ENCODE results near the gene PLCB3.
A peak's percentile ranks its signal among the peaks of the same experiment; 100 is the strongest.

Gene PLCB3

DNA sequence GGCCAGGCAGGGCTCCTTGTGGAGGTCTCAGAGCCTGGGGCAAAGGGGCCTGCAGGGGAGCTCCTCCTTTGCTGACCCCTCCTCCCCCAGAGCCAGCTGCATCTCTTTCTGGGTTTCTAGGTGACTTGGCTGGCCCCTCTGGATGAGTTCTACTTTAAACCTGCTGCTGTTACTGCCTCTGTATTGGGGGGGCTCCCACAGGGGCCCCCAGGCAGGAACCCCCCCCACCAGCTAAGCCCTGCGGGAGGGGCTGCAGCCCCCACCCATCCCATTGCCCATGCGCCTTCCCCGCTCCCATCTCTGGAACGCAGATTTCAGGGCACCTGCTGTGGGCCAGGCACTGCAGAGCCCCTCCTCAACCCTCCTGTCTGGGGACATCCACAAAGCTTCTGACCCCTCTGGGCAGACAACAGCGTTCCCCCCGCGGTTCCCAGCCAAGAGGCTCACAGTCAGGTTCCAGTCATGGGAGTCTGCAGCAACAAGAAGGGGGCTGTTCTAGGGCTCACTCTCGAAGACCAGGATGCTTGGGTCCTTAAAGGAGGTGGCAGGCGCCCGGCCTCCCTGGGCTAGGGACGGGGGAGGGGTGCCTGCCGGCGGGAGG lies 815 bp upstream of the PLCB3 start:
- no peak for DNase-seq (ENCODE audit: low read depth)

DNA sequence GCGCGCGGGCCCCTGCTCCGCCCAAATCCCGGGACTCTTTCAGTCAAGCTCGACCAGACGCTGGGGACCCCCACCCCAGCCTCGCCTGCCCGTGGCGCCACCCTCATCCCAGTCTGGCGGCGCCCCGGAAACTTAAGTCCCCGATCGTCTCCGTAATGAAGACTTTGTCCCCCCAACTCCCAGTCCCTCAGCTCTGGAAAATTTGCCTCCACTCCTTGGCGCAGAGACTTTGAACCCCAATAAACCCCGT lies 348 bp downstream of the PLCB3 start:
- no peak for DNase-seq (ENCODE audit: low read depth)

DNA sequence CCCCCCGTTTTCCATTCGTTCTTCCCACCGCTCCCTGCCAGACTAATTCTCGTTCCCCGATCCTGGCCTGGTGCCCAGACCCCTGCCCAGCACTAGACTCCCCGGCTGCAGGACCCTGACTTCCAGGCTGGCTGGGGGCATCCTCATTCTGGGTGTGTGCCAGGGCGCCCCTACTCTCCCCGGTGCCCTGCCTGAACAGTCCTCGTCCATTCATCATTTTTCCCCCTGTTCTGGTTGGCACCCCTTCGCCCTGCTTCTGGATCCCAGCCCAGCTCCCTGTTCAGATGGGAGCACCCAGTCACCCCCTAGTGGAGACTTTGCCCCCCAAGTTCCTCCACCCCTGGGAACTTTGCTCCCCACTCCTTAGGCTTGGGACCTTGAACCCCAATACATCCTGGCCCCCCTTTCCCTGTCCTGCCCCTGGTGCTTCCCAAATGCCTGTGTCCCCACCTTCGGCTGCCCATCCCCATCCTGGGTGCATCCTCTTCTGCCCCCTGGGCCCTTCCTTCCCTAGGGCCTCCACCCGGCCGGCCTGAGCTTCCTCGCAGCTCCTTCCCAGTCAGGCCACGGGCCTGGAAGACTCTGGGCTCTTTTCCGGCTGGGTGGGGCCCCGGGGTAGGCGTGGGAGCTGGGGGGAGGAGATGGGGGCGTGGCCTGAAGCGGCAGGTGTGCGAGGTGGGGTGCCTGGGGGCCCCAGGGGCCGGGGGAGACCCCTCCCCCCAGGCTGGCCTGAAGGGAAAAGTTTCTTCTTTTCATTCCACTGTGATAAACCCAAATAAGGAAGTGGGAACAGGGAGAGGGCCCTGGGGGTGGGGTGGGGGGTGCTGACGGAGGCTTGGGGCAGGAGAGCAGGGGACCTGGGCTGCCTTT lies 908 bp downstream of the PLCB3 start:
- DNase-seq (ENCODE audit: low read depth) = no peak

DNA sequence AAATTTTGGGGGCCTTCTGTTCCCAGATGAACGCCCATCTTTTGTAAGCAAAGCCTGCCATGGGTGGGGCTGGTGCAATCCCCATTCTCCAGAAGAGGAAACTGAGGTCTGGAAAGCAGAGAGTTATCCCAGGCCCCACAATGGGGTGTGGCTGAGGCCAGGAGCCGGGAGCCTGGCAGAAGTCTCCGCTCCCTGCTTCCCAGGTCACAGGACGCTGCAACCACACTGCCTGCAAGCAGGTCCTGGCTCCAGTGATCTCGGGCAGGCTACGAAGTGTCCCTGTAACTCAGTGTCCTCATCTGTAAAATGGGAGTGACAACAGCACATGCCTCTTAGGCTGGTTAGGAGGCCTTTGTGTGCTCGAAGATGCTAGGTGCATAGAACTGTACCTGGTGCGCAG lies 1.7 kb downstream of the PLCB3 start:
- DNase-seq (ENCODE audit: low read depth) = no peak

DNA sequence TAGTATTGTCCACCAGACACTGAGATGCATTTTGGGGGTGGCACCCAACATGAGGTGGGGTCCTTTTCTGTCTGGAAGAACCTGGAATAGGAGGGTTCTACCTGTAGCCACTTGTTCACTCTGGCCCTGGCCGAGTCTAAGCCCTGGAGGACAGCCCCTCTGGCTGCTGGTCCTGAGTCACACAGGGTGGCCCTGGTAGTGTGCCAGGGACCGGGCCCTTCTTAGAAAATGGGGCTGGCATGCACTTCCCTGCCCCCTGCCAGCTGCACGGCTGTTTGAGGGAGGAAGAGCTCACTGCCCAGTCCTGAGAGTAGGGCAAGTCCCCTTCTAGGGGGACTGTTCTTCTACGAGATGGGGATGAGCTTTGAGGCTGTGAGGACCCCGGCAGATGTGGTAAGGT lies 2.2 kb downstream of the PLCB3 start:
- DNase-seq (ENCODE audit: low read depth) = no peak

DNA sequence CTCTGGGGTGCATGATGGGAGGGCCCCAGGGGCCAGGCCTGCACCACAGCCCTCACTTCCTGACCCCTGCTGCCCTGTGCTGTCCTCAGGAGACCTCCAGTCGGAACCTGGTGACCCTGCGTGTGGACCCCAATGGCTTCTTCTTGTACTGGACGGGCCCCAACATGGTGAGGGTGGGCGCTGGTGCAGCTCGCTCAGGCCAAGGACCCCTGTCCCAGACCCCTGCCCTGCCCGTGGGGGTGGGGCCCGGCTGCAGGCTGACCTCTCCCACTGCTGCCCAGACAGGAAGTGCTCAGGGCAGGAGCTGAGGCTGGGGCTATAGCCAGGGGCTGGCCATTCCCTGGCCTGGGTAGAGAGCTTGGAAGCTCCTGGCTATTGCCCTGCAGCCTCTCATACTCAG lies 3.0 kb downstream of the PLCB3 start:
- DNase-seq (ENCODE audit: low read depth) = no peak

DNA sequence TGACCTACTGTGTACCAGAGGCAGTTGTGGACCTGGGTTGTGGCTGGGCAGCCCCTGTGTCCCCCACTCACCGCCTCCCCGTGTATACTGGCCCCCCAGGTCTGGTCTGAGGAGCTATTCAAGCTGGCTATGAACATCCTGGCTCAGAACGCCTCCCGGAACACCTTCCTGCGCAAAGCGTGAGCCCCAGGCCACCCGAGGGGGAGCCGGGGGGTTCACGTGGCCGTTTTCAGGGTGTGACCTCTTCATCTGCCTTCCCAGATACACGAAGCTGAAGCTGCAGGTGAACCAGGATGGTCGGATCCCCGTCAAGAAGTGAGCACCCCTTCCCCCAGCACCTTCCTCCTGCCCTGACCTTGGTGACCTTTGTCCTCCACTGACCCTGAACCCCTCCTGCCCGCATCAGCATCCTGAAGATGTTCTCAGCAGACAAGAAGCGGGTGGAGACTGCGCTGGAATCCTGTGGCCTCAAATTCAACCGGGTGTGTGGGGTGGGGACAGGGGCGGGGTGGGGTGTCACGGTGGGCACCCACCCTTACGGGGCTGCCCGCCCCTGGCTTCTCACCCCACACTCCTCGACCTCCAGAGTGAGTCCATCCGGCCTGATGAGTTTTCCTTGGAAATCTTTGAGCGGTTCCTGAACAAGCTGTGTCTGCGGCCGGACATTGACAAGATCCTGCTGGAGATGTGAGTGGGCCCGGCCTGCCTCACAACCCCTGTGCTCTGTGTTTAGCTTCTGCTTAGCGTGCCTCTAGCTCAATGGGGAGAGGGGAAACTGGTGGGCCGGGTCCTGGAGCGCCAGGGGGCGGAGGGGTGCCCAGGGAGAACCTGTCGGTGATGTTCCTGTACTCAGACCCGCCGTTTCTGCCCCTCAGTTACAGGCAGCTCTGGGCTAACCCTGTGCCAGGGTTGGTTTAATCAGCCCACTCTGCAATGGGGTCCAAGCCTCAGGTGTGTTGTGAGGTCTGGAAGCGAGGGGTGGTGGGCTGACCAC lies 4.1 kb downstream of the PLCB3 start:
- no peak for DNase-seq (ENCODE audit: low read depth)

DNA sequence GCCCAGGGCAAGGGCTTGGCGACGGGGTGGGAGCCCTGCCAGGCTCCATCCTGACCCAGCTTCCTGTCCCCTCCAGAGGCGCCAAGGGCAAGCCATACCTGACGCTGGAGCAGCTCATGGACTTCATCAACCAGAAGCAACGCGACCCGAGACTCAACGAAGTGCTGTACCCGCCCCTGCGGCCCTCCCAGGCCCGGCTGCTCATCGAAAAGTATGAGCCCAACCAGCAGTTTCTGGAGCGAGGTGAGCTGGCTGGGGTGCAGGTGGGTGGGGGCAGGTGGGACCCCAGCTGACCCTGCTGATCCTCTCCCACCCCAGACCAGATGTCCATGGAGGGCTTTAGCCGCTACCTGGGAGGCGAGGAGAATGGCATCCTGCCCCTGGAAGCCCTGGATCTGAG lies 5.0 kb downstream of the PLCB3 start:
- DNase-seq (ENCODE audit: low read depth) = no peak

DNA sequence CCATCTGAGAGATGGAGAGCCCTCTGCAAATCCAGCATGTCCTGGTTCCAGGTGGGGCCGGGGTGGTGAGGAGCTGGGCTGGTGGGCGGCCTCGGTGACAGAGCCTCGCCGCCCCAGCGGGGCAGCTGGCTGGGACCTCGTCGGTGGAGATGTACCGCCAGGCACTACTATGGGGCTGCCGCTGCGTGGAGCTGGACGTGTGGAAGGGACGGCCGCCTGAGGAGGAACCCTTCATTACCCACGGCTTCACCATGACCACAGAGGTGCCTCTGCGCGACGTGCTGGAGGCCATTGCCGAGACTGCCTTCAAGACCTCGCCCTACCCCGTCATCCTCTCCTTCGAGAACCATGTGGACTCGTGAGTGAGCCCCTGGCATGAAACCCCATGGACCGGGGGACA lies 7.0 kb downstream of the PLCB3 start:
- no peak for DNase-seq (ENCODE audit: low read depth)

DNA sequence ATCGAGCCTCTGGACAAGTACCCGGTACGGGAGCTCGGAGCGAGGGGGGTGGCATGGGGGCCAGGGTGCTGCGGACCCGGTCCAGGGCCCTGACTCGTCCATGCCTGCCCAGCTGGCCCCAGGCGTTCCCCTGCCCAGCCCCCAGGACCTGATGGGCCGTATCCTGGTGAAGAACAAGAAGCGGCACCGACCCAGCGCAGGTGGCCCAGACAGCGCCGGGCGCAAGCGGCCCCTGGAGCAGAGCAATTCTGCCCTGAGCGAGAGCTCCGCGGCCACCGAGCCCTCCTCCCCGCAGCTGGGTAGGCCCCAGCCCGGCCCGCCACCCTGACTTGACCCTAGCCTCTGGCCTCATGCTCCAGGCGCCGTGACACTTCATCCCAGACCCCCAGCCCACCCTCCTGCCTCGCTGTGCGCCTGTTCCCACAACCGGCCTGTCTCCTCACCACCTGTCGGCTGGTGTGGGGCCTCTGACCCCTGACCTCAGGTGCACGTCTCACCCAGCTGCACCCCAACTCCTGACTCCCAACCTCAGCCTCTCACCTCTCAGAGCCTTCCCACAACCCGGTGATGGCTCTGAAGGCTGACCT lies 7.7 kb downstream of the PLCB3 start:
- DNase-seq (ENCODE audit: low read depth) = no peak

DNA sequence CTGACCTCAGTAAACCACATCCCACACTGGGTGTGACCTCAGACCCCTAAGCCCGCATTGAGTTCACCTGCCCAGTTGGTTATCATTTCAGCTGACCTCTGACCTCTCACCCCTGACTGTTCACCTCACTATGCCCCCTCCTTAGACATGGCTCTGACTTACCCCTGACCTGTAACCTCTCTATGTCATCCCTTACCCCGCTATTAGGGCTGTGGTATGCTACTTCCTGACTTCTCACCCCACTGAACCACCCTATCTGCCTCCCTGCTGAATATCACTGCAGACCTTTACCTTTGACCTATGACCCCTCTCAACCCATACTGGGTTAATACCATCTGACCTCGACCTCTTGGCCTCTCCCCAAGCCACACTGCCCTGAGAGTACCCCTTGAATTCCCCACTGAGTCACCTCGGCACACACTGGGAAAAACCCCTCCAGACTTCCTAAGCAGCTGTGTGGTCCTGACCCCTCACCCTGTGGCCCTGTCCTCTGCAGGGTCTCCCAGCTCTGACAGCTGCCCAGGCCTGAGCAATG lies 8.3 kb downstream of the PLCB3 start:
- DNase-seq (ENCODE audit: low read depth) = no peak

DNA sequence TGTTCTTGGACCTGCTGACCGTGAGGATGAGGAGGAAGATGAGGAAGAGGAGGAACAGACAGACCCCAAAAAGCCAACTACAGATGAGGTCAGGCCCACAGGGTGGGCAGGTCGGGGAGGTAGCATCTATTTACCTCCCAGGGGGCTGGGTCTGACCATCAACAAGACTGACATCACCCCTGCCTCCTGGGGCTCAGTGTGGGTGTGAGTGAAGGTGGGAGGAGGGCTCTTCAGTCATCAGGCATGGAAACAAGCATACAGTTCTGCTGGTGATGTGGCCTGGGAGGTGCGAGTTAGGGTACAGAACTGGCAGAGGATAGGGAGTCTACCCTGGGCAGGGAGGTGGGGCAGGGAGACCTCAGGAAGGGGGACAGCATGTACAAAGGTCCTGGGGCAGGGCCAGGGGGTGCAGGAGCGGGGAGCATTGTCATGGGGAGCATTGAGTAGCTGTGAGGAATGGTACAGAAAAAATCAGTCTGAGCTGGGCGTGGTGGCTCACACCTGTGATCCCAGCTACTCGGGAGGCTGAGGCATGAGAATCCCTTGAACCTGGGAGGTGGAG lies 8.9 kb downstream of the PLCB3 start:
- no peak for DNase-seq (ENCODE audit: low read depth)

DNA sequence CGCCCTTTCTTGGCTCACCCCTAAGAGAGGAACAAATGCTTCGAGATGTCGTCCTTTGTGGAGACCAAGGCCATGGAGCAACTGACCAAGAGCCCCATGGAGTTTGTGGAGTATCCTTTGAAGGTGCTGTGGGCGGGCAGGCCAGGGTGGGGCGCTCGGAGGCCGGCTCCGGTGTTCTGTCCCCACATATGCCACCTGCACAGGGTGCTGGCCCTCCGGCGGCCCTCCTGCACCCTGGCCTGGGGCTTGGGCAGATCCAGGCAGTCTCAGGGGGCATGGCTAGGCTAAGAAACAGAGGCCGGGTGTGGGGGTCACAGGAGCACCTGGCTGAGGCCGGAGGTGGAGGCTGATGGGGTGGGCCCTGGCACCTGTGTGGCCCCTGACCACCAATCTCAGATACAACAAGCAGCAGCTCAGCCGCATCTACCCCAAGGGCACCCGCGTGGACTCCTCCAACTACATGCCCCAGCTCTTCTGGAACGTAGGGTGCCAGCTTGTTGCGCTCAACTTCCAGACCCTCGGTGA lies 10.3 kb downstream of the PLCB3 start:
- DNase-seq (ENCODE audit: low read depth) = no peak

DNA sequence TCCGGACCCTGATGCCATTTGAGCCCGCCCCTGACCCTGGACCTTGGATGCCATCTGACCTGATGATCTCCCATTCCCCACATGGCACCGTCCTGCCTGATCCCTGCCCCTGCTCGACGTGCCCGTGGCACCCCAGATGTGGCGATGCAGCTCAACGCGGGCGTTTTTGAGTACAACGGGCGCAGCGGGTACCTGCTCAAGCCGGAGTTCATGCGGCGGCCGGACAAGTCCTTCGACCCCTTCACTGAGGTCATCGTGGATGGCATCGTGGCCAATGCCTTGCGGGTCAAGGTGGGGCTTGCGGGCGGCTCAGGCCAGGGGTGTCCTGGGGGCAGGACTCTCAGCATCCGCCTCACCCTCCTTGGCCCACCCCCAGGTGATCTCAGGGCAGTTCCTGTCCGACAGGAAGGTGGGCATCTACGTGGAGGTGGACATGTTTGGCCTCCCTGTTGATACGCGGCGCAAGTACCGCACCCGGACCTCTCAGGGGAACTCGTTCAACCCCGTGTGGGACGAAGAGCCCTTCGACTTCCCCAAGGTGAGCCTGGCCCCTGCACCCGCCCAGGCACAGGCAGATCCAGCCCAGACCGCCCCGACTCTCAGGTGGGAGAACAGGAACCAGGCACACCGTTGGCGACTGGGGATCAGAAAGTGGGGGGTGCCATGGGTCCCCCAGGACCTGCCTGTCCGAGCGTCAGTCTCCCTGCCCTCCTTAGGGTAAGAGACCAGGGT lies 11.1 kb downstream of the PLCB3 start:
- no peak for DNase-seq (ENCODE audit: low read depth)

DNA sequence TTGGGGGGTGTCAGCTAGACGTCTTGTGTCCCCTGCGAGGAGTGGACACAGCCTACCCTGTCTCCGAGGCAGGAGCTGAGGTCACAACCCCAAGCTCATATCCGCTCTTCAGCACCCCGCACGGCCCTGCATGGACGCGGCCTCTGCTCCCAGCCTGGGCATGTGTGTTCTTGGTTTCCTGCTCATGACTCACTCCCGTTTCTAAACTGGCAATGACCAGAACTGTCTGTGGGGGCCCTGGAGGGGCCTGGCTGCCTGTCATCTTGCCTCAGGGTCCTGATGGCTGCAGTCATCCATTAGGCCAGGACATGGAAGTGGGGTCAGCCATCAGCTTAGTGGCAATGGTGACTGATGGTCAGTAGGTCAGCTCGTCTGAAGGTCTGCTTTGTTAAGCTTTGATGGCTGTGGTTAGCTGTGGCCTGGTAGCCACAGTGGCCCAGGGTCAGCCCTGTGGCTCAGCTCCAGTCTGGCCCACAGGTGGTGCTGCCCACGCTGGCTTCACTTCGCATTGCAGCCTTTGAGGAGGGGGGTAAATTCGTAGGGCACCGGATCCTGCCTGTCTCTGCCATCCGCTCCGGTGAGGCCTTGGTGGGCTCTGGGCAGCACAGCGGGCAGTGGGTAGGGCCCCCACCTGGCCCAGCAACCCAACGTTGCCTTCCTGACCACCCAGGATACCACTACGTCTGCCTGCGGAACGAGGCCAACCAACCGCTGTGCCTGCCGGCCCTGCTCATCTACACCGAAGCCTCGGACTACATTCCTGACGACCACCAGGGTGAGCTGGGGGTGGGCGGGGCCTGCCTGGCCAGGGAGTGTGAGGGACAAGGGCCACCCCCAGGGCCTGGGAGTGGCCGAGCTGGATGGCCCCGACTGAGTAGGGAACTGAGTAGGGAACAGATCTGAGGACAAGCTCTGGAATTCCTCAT lies 12.0 kb downstream of the PLCB3 start:
- peak; percentile 81 for DNase-seq (ENCODE audit: low read depth)

DNA sequence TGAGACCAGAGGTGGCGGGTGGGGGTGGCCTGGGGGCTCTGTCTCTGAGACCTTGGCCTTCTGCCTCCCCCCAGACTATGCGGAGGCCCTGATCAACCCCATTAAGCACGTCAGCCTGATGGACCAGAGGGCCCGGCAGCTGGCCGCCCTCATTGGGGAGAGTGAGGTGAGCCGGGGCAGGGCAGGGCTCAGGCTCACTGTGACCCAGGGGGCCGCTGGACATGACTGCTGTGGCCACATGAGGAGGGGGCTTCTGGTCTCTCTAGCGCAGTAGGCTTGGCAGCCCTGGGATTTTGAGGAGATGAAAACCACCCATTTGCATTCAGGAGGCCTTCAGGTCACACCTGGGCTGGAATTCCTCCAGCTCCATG lies 12.6 kb downstream of the PLCB3 start:
- no peak for DNase-seq (ENCODE audit: low read depth)

DNA sequence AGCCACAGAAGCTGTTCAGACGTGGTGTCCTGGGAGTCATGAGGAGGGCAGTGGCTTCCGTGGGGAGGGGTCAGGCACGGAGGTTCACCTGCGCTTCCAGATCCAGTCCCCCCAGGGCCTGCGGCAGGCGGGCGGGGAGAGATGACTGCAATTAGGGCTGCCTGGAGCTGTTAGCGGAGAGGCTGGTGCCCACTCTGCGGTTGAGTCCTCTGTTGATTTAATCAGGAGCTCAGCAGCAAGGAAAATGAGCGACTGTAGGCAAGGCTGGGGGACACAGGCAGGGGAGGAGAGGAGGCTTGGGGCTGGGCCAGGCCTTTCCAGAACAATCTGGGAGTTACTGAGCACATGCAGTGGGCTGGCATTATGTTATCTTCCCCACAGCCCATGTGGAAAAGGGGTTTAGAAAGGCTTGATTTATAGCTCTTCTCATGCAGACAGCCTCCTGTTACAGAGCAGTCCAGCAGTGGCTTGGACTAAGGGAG lies 13.1 kb downstream of the PLCB3 start:
- peak; percentile 70 for DNase-seq (ENCODE audit: low read depth)

DNA sequence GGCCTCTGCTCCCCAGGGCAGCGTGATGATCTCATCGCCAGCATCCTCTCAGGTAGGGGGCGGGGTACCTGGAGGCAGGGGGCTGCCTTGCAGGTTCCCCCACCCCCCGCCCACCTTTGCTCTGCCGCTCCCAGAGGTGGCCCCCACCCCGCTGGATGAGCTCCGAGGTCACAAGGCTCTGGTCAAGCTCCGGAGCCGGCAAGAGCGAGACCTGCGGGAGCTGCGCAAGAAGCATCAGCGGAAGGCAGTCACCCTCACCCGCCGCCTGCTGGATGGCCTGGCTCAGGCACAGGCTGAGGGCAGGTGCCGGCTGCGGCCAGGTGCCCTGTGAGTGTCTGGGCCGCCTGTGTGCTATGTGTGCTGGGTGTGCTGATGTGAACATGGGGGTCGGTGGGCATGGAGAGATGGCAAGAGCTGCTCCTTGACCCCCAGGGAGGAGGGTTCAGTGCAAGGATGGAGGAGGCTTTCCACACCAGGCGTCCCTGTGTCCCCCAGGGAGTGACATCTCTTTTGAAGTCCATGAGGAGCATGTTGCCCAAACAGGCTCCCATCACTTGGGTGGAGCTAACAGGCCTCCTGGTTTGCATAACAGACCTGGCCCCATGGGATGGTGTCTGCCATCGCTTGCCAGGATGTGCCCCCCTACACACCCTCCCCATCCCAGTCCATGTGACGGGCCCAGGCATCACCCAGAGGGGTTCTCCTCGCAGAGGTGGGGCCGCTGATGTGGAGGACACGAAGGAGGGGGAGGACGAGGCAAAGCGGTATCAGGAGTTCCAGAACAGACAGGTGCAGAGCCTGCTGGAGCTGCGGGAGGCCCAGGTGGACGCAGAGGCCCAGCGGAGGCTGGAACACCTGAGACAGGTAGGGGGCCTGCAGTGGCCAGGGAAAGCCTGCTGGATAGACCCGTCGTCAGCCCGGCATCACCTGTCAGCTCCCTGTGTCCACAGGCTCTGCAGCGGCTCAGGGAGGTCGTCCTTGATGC lies 14.1 kb downstream of the PLCB3 start:
- DNase-seq (ENCODE audit: low read depth) = no peak

DNA sequence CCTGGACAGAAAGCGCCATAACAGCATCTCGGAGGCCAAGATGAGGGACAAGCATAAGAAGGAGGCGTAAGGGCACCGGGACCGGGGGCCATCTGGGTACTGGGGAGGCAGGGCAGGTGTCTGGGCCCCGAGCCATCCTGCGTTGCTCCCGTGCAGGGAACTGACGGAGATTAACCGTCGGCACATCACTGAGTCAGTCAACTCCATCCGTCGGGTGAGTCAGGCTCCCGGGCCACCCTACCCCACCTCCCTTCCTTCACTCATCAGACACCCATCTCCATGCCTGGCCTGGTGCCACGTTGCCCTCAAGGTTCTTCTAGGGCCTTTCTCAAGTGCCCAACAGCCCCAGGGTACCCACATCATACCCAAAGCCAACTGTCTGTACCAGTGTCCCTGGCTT lies 15.0 kb downstream of the PLCB3 start:
- DNase-seq (ENCODE audit: low read depth) = peak; percentile 48

Measured in amniotic epithelial cell (primary cell).